Stimulated activated CD4-positive, alpha-beta T cell treated with anti-CD3 and anti-CD28 coated beads, Interleukin-12 subunit alpha, Interleukin-12 subunit beta, amount 100 ng/mL, for 24 hours (primary cell): ENCODE results near the gene ANOS1.
"Not testable (repeated sequence)": the region's sequence is repeated elsewhere in the genome, so short reads cannot be mapped to it uniquely, and the experiment has no call there.

Source experiments
- DNase-seq, 2 experiments: peaks; one replicate each; pipeline ENCODE4 v3.0.0-alpha.2; 2020; ENCODE audit warnings: low read depth in 2 of 2

The ANOS1 gene

DNA sequence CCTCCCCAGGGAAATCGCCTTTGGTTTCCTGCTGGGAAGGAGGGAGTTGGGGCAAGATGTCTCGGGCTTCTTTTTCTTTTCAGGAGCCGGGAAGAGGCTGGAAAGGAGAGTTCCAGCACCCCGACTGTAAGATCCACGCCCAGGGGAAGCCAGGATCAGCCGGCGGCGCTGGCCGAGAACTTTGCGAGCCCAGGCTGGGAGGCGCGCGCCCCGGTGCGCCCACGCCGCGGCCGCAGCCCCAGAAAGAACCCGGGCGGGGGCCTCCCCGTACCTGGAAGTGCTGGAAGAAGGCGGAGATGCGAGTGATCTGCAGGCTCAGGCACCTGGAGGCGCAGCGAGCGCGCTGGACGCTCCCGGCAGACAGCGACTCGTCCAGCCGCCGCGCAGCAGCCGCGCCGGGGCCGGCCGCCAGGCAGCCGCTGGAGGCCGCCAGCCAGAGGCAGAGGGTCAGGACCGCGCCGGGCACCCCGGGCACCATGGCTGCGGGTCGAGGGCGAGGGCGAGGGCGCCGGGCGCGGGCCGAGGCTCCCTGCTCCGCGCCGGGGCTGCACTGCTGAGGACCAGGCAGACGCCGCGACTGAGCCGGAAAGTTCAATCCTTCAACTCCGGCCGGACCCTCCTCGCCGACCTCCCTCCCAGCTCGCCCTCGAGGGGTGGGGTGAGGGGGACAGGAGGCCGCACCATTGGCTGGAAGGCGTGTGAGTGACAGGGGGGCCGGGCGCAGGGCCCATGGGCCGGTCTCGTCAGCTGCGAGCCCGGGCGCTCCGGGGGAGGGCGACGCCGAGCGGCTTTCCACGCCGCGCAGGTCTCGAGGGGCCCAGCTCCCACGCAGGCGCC lies at the start of gene ANOS1:
Gene ANOS1 (minus strand): TSS at position 579 of the 837 bp plus-strand sequence. CDS start 101 bp downstream, at position 478.
- DNase-seq: no peak

DNA sequence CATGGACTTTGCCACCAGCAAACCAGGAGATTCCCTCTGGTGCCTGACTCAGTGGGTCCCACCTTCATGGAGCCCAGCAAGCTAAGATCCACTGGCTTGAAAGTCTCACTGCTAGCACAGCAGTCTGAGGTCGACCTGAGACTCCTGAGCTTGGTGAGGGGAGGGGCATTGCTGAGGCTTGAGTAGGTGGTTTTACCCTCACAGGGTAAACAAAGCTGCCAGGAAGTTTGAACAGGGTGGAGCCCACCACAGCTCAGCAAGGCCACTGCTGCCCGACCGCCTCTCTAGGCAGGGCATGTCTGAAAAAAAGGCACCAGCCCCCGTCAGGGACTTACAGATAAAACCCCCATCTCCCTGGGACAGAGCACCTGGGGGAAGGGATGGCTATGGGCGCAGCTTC lies 41.2 kb upstream of the ANOS1 start:
- no peak for DNase-seq

DNA sequence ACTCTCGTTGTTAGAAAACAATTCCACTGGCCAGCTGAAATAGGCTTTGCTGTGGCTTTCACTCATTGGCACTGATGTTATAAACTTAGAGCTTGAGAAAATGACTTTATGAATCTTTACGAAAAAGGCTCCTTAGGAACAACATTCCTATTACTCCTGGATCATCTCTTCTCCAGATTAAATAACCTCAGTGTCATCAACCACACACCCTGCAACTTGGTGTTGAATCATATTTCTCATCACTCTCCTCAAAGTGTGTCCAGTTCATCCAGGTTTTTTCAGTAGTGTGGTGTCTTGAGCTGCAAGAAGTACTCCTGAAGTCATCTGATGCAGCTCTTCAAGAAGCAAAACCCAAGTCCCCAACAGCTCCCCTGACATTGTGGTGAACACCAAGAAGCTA lies 28.1 kb upstream of the ANOS1 start:
- no peak for DNase-seq

- DNase-seq: not testable (repeated sequence)
Measured at GRCh38 chrX:8758706-8759105, 26.8 kb upstream of the ANOS1 start.

- DNase-seq: not testable (repeated sequence)
Measured at GRCh38 chrX:8757609-8758389, 25.9 kb upstream of the ANOS1 start.

DNA sequence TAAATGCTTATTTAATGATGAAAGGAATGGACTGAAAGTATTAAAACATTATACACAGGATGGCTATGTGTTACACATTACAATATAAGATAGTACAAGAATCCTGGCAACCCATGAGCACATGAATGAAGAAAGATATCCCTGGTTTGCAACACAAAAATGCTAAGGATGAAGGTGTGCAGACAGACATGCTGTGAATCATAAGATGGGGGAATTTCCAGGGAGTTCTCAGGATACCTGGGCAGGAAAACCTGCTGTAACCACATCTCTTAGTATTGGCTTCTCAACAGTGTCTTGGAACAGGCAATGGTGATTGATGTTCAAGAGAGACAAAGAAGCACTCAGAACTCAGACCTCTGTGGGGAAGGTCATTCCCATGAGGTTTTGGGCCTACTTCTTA lies 23.9 kb upstream of the ANOS1 start:
- no peak for DNase-seq

- DNase-seq: no peak
Measured at GRCh38 chrX:8755116-8755515, 23.2 kb upstream of the ANOS1 start.

DNA sequence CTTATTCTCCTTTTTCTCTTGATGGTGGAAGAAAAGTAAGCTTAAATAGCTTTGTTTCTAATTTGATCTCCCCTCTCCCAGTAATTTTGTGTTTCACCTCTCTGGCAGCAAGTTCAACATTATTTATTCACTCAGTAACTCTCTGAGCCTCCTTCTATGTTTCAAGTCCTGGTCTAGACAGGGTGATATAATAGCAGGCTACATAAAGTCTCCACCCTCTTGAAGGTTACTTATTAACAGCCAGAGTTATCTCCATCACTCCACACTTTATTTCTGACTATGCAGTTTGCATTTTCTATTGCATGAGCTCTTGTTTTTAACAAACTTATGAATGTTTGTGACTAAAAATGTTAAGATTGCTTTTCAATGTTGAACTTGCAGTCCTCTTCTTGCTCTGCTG lies 17.8 kb upstream of the ANOS1 start:
- DNase-seq: no peak

DNA sequence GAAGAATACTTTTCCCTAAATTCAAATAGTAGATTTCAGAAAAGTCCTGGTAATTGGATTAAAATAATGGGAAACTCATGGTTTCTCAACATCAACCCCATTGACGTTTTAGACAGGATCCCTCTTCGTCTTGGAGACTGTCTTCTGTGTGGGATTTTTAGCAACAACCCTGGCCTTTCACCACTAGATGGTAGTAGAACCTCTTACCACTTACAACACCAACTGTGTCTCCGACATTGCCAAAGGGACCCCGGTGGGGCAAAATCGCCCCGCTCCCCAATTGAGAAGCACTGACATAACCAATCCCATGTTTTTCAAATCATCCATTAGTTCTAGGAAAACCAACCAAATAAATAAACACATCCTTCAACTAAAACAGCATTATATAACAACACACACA lies 16.9 kb upstream of the ANOS1 start:
- no peak for DNase-seq

- peak; percentile 6 to 47 for DNase-seq
Measured at GRCh38 chrX:8743126-8743732, 11.3 kb upstream of the ANOS1 start.

DNA sequence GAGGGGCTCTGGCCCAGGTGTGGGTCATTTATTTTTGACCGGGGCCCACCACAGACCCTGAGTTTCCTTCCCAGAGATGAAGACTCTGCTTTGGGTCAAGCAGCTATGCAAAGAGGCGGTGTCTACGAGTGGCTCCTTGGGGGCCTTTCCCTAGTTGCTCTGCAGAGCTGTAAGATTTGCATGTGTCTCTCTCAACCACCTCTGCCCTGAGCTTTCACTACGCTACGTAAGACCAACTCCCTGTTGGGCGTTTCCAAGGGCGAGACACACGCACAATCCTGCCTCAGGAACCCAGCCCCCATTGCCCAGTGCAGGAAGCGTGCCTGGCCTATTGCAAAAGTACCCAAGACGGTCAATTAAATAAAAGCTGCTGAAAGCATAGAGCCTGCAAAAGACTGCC lies 10.0 kb upstream of the ANOS1 start:
- no peak for DNase-seq

- peak in 1 of 2 experiments; percentile 24 for DNase-seq
Measured at GRCh38 chrX:8738588-8739189, 6.8 kb upstream of the ANOS1 start.

DNA sequence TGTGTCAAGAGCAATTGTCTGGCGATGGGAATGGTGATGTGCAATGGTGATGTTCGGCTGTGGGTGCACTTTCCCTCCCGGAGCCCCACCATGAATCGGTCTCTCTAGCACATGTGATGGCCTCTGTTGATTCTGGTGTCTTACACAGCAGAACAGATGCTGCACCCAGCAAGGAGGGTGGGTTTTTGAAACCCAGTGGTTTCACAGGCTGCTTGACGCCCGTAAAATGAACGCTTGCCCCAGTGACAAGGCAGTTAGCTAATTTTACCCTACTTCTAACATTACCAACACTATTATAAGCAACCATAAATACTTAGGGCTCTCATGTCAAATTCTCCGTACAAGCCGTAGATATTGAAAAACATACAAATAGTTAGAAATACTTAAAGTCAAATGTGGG lies 5.9 kb upstream of the ANOS1 start:
- DNase-seq: no peak

DNA sequence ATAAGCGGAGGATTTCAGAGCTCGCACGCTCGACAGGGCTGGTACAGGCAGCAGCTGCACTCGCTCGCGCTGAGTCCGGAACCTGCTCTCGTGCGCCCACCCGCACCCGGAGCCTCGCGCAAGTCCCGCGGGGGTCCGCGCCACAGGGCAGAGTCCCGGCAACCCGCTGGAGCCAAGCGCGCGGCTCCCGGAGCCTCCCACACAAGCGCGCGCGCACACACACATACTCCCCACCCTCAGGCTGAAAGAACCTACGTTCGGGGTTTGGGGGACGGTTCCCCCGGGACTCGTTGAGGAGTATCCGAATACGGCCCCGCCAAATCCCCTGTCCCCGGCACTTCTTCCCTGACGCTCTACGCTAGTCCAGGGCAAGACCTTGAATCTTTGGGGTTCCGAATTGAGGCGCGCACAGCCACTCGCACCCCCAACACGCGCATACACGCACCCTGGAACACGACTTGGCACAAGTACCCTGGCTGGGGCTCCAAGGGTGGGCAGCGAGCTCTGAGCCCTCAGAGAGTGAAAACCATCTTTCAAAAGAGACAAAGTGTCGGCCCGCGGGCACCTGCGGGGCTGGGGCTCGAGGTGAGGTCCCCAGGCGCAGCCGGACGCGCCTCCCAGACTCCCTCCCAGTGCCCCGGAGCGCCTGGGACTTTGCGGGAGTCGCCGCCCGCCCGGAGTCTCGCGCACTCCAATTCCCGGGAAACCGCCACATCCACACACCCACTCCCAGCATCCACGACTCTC lies 952 bp downstream of the ANOS1 start:
- DNase-seq: no peak

DNA sequence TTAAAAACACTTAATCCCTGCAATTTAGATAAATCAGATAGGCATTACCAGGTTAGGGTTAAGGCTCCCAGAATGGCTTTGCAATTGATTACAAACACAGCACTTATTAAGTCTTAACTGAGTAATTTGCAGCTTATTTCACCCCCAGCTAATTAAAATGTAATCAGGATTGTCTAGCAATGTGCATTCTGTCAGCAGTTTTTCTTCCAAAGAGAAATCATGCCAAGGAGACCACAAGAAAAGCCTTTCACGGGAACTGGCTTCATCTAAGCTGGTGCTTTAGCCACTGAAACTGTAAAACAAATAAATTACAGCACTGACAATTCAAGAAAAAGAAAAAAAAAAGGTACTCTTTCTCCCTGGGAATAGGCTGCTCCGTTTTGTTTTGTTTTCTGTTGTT lies 2.1 kb downstream of the ANOS1 start:
- DNase-seq: no peak

GRCh38 chrX:8728932-8729535 lies 2.9 kb downstream of the ANOS1 start:
- DNase-seq: no peak

GRCh38 chrX:8726031-8726652 lies 5.8 kb downstream of the ANOS1 start:
- no peak for DNase-seq

GRCh38 chrX:8724300-8724699 lies 7.6 kb downstream of the ANOS1 start:
- DNase-seq: no peak

GRCh38 chrX:8721536-8721935 lies 10.4 kb downstream of the ANOS1 start:
- DNase-seq: no peak

- no peak for DNase-seq
Measured at GRCh38 chrX:8720136-8720535, 11.8 kb downstream of the ANOS1 start.

- DNase-seq: no peak
Measured at GRCh38 chrX:8717354-8717753, 14.6 kb downstream of the ANOS1 start.
